ENCODE data around the gene CARMIL3.
"Not testable (repeated sequence)": the region's sequence is repeated elsewhere in the genome, so short reads cannot be mapped to it uniquely, and the experiment has no call there.

CARMIL3 gene, protein sequence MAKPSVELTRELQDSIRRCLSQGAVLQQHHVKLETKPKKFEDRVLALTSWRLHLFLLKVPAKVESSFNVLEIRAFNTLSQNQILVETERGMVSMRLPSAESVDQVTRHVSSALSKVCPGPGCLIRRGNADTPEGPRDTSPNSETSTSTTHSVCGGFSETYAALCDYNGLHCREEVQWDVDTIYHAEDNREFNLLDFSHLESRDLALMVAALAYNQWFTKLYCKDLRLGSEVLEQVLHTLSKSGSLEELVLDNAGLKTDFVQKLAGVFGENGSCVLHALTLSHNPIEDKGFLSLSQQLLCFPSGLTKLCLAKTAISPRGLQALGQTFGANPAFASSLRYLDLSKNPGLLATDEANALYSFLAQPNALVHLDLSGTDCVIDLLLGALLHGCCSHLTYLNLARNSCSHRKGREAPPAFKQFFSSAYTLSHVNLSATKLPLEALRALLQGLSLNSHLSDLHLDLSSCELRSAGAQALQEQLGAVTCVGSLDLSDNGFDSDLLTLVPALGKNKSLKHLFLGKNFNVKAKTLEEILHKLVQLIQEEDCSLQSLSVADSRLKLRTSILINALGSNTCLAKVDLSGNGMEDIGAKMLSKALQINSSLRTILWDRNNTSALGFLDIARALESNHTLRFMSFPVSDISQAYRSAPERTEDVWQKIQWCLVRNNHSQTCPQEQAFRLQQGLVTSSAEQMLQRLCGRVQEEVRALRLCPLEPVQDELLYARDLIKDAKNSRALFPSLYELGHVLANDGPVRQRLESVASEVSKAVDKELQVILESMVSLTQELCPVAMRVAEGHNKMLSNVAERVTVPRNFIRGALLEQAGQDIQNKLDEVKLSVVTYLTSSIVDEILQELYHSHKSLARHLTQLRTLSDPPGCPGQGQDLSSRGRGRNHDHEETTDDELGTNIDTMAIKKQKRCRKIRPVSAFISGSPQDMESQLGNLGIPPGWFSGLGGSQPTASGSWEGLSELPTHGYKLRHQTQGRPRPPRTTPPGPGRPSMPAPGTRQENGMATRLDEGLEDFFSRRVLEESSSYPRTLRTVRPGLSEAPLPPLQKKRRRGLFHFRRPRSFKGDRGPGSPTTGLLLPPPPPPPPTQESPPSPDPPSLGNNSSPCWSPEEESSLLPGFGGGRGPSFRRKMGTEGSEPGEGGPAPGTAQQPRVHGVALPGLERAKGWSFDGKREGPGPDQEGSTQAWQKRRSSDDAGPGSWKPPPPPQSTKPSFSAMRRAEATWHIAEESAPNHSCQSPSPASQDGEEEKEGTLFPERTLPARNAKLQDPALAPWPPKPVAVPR (N-terminal part only)

DNA sequence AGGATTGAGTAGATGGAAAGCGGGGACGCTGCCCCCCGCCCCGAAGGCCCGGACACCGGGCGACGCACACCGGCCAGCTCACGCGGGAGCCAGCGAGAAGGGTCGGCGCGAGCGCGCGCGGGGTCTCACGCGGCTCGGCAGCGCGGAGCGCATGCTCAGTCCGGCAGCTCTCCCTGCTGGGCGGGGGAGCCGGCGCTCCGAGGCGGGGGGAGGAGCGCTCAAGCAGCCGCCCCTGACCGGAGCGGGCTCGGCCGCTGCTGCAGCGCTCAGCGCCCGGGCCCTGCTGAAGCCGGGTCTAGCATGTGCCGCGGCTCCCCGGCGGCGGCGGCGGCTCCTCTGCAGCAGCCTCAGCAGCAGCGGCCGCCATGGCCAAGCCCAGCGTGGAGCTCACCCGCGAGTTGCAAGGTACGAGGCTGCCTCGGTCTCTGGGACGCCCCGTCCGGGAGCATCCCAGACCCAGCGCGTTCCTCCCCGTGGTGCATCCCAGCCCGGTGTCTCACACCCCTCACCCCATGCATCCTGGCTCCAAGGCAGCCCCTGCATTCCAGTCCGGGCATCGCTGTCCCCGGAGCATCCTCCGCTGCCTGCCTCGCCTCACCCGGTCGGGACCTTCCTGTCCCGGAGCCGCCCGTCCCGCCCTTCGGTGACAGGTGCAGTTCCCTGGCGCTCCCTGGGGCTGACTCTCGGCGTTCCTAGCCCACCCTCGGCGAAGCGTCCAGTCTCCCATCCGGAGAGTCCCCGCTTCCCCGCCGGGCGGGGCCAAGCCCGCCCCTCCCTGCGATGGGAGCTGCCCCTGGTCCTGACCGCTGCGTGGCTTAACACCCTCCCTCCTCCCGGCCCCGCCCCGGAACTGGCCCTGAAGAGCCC, at the start of gene CARMIL3:
Gene CARMIL3, plus strand, starts transcription at position 221 of the 867 bp plus-strand sequence. Its CDS starts 145 bp downstream, at position 366.
- no peak for DNase-seq

DNA sequence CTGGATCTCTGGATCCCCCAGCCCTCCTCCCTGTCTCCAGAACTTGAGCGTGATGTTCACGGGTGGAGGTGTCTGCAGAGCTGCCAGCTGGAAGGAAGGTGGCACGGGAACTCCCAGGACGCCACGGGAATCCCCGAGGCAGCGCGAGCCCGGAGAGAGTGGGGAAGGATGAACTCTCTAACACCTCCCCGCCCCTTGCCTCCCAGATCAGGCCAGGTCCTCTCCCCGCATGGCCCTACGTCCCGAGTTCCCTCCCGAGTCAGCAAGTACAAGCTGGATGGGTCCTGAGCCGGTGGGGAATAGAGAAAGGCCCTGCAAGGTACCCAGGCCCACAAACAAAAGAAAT, 45.4 kb upstream of the CARMIL3 start:
- not testable (repeated sequence) for DNase-seq

DNA sequence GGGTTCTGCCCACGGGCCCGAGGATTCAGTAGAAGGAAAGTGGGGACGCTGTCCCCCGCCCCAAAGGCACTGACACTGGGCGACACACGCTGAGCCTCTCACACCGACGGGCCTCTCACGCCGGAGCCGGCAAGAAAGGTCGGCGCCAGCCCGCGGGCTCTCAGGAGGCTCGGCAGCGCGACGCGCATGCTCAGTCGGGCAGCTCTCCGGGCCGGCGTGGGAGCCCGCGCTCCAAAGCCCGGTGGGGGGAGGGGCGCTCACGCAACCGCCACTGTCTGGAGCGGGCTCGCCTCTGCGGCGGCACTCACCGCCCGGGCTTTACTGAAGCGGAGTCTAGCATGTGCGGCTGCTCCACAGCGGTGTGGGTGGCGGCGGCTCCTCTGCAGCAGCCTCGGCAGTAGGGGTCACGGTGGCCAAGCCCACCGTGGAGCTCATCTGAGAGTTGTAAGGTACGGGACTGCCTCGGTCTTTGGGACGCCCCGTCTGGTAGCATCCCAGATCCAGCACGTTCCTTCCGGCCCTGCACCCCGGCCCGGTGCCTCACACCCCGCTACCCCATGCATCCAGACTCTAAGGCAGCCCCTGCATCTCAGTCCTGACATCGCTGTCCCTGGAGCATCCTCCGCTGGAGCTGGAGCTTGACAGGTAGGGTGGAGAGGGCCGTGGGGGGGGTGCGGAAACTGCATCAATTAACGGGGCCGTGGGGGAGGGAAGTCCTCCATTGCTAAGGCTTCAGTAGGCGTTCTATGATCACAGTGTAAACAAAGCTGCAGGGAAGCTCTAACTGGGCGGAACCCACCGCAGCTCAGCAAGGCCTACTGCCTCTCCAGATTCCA, 44.8 kb upstream of the CARMIL3 start:
- not testable (repeated sequence) for DNase-seq

DNA sequence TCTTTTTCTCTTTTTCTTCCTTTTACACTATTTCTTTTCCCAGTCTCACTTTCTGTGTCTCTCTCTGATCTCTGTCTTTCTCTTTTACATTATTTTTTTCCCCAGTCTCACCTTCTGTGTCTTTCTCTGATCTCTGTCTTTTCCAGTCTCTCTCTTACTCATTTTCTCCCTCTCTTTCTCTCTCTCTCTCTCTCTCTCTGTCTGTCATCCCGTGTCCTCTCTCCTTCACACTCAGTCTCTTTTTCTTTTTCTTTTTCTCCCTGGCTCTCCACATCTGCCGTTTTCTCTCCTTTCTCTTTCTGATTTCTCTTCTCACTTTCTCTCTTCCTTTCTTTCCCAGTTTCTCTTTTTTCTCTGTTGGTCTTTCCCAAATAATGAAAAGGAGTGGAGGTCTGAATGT, 40.8 kb upstream of the CARMIL3 start:
- no peak for DNase-seq

DNA sequence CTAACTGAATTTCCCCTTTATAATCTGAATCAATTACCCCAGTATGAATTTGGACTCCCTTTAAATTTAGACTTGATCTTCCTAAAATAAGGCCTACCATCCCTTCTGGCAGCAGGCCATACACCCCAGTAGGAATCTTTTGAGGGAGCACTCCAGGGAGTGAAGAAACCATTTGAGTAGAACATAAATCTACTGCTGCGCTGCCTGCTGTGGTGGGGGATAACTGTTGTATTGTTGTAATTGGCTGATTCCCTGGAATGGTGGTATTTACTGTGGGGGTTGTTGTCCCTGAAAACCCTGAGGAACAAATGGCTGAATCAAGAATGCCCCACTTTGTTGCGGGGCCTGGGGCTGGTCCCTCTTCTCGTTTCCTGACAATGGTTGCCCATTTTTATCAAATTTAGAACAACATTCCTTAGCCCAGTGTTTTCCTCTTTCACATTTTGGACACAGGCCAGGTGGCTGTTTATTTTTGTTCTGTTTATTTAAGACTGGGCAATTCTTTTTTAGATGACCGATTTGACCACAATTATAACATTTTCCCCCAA, 39.0 kb upstream of the CARMIL3 start:
- not testable (repeated sequence) for DNase-seq

DNA sequence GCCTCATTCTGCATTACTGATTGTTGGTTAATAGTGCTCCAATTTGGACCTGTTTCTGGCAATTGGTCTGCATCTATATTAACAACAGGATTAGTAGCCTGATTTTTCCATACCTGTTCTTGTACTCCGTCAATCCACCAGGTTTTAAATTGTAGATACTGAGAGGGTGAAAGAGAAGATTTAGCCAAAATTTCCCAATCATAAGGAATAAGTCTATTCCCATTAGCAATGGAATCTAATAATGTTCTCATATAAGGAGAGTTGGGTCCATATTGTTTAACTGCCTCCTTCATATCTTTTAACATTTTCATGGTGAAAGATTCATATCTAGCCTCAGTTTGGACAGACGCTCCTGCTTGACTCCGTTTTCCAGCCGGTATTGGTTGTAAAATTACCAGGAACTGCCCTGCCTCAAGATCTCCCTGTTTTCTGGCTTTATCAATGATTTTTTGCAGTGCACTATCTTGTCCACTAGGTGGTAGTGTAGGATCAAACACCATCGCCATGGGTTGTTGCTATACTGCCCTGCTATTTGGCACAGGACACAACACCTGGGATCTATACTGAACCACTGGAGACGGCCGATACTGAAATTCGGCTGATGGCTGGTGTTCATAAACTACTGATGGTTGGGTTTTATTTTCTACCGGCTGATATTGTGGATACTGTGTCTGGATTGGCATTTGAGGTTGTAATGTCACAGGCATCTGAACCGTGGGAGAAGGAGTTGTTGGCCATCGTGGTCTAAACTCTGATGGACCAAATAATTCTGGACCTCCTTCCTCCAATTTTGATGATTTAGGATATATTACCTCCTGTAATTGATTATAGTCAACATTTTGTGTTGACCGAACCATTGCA, 37.9 kb upstream of the CARMIL3 start:
- DNase-seq: no peak

DNA sequence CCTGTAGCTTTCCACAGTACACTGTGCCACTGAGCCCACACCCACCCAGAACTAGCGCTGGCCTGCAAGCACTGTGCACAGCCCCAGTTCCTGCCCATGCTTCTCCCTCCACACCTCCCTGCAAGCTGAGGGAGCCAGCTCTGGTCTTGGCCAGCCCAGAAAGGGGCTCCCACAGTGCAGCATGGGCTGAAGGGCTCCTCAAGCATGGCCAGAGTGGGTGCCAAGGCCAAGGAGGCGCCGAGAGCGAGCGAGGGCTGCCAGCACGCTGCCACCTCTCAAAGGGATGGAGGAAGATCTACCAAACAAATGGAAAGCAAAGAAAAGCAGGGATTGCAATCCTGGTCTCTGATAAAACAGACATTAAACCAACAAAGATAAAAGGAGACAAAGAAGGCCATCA, 36.1 kb upstream of the CARMIL3 start:
- not testable (repeated sequence) for DNase-seq

DNA sequence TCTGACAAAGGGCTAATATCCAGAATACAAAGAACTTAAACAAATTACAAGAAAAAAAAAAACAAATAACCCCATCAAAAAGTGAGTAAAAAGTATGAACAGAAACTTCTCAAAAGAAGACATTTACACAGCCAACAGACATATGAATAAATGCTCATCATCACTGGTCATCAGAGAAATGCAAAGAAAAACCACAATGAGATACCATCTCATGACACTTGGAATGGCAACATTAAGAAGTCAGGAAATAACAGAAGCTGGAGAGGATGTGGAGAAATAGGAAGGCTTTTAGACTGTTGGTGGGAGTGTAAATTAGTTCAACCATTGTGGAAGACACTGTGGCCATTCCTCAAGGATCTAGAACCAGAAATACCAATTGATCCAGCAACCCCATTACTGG, 32.8 kb upstream of the CARMIL3 start:
- DNase-seq: not testable (repeated sequence)

DNA sequence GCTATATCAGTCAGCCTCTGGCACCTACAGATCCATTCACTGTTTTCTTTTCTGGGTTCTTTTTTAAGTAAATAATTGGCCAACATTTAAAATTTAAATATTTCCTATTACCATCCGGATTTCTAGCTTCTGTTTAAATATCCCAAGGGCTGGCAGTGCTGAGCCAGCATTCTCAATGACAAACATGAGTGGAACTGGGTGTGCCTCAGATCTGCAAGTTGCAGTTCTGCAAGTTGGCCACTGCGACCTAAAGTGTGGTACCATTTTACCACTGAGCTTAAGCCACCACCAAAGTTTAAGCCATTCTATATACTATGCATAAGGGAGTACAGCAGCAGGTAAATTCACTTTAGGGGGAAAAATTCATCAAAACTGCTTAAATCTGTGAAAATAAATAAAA, 31.9 kb upstream of the CARMIL3 start:
- DNase-seq: not testable (repeated sequence)

DNA sequence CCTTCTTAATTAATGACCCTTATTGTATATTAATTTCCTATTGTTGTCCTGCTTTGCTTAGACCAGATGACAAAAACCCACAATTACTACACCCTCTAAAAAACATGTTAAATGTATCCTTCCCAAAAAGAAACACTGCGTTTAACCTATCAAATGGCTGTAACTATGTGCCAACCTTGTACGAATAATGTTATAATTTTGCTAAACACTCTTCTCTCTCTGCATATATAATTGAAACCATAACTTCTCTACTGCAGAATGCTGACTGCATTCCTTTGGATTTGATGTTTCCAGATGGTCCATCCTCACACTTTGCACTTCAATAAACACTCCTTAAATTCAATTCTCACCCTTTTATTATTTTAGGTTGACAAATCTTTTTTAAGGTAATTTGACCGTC, 31.3 kb upstream of the CARMIL3 start:
- not testable (repeated sequence) for DNase-seq

DNA sequence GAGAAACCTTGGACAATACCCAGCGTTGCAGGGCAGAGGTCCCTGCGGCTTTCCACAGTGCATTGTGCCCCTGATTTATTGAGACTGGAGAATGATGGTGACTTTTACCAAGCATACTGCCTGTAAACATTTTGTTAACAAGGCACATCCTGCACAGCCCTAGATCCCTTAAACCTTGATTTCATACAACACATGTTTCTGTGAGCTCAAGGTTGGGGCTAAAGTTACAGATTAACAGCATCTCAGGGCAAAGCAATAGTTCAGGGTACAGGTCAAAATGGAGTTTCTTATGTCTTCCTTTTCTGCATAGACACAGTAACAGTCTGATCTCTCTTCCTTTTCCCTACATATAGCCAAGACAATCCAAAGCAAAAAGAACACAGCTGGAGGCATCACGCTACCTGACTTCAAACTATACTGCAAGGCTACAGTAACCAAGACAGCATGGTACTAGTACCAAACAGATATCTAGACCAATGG, 26.8 kb upstream of the CARMIL3 start:
- not testable (repeated sequence) for DNase-seq

DNA sequence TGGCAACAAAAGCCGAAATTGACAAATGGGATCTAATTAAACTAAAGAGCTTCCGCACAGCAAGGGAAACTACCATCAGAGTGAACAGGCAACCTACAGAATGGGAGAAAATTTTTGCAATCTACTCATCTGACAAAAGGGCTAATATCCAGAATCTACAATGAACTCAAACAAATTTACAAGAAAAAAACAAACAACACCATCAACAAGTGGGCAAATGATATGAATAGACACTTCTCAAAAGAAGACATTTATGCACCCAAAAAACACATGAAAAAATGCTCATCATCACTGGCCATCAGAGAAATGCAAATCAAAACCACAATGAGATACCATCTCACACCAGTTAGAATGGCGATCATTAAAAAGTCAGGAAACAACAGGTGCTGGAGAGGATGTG, 22.1 kb upstream of the CARMIL3 start:
- DNase-seq: not testable (repeated sequence)

DNA sequence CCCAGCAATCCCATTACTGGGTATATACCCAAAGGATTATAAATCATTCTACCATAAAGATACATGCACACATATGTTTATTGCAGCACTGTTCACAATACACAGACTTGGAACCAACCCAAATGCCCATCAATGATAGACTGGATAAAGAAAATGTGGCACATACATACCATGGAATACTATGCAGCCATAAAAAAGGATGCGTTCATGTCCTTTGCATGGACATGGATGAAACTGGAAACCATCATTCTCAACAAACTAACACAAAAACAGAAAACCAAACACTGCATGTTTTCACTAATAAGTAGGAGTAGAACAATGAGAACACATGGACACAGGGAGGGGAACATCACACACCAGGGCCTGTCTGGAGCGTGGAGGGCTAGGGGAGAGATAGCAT, 20.5 kb upstream of the CARMIL3 start:
- not testable (repeated sequence) for DNase-seq

DNA sequence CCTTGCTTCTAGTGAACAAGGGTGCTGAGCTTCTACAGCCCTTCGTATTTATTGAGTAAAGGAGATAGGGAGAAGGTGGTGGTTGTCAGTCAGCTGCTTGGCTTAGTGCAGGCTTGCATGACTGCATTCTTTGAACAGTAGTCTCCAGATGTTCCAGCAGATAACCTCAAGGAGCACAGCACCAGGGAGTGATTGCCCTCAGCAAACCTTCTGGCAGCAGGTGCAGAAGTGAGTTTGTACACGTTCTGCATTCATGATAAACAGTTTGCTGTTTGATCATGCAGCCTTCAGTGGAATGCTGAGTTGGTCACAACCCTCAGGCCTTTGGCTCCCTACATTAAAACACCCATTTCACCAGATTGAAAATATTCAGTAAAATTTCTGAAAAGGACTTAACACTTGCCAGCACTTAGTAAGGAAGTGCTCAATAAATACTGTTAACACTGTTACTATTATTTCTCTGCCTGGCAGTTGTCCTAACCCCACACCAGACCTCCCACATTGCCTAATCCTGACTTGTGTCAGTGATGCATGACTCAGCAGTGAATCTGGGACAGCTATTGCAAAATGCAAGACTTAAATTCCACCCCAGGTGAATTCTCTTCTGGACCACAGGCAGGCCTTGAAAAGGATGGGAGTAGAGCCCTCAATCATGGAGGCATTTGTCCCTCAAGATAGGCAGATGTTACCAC, 18.9 kb upstream of the CARMIL3 start:
- DNase-seq: no peak

DNA sequence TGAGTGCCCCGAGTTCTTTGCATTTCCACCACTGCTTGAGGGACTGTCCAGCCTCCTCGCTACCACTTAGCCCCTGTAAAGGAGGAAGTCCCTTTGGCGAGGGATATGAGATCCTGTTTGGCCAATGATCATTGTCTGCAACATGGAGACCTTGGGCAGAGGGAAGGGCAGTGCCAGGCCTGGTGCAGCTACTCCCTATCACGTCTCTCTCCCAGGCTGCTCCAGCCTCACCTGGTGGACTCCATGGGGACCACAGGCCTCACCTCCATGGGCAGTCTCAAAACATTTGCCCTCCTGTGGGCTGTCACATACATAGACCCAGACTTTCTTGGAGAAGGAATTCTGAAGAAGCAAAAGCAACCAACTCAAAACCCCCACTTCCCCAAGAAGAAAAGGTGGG, 16.0 kb upstream of the CARMIL3 start:
- not testable (repeated sequence) for DNase-seq

DNA sequence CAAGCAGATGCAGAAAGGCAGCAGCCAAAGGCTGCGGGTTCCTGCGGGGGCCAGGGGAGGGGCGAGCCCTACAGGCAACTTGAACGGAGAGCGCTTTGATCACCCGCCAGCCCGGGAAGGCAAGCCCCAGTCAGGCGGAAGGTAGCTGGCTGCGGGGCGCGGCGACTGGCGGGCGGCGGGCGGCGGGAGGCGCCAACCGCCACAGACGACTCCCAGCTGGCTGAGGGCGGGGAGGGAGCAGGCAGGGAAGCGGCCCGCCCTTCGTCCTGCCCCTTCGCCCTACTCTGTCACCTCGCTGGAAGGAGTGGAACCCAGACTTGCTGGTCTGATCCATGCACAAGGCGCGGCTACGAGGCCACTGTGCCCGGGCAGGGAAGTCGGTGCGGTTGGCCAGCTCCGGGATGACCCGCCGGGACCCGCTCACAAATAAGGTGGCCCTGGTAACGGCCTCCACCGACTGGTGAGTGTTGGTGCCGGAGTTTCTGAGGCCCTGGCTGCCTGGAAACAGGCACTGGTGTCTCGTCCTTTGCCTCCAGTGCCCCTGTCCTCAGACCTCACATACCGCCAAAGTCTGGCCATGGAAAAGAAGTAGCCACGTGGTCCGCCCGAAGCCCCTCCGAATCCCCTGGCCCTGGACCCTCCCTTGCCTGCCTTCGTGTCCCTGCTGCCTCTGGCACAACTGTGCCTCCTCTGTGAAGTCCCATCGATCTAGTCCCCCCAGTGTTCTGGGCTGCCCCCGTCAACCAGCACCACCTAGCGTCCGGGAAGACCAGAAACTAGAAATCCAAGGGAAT, 15.4 kb upstream of the CARMIL3 start:
- DNase-seq: peak; percentile 10

DNA sequence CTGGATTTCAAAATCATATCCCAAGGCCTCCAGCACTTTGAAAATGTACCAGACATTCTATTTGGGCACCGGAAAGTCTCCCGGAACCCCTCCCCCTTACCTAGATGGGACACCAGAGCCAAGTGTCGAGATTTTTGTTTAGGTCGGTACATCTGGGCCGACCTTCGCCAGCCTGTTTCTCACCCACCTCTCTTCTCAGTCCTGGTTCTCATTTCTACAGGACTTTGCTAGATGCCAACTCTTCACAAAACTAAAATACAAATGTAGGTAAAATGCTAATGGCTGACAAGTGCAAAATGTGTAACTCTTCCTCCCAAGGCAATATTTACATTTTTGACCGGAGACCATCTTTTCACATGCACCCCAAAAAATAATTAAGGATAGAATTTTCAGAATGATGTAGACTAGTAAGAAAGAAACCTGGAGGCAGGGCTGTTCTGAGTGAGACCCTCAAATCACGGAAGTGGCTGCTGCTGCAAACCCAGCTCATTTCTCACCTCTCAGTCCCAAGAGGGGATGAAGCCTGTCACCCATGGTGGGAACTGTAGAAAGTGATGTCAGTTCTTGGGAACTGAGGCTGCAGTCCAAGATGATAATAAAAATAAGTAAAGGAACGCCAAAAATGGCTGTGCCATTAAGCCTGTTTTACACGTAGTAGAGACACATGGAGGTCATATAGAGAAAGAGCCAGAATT, 14.7 kb upstream of the CARMIL3 start:
- not testable (repeated sequence) for DNase-seq
